K562 (cell line): ENCODE data around the gene COL16A1. TPM values are rescaled to one million over a fixed set of nuclear protein-coding genes. Genes with fewer than 3 reads are reported as not detected.

Experiments
- ATAC-seq: fragments of 200-7000 bp; cut with Tn5 transposase; 3 replicates; pipeline ENCODE4 v1.9.1; 2020; ENCODE audit warnings: moderate library complexity
- BruUV-seq: library from RNA; stranded (reverse); fragments of 400-500 nt; replicated peaks from 2 replicates; lab custom pipeline; 2021; lab: Mats Ljungman, UMichigan
- CTCF ChIA-PET: fragments of 300-600 bp; formaldehyde crosslinking; extraction: SDS; loops from one replicate; lab custom pipeline; 2021; ENCODE audit warnings: low intra/inter-chr PET ratio; lab: Yijun Ruan, JAX
- POLR2A ChIA-PET: fragments of 300-600, 350-650 bp; sonication (Branson Sonifier 250); formaldehyde crosslinking; extraction: SDS; loops from one replicate; lab custom pipeline; 2021; ENCODE audit warnings: antibody characterized with exemption, inconsistent platforms; lab: Yijun Ruan, JAX
- DNase-seq, 4 experiments: peaks; one replicate each; pipeline versions ENCODE4 v3.0.0 to v3.0.0-alpha.2; 2011 to 2018; ENCODE audit warnings: low spot score in 3 of 4, mixed read lengths in 3 of 4; ENCODE audit errors: extremely low read depth in 1 of 4
- FAIRE-seq: peaks from 2 replicates; lab custom pipeline; 2011; peaks lifted over from hg19 to GRCh38; lab: Jason Lieb, UNC
- H2AFZ ChIP-seq: 2 replicates; pipeline ENCODE4 v1.6.0; 2011; ENCODE audit warnings: low read depth, low read length, control low read depth, inconsistent platforms
- H3K27ac ChIP-seq: fragments of 200-600 bp; 3 replicates; pipeline ENCODE4 v1.8.0; 2011; ENCODE audit warnings: low read depth, mild to moderate bottlenecking, control low read depth, inconsistent platforms, low read length, moderate library complexity, mixed read lengths; ENCODE audit errors: extremely low read depth
- H3K27me3 ChIP-seq, 2 experiments: fragments of 300-600 bp in 1 of 2; 2 replicates in 1 of 2; 3 replicates in 1 of 2; pipeline versions ENCODE4 v1.6.0 to v1.8.0; 2011; ENCODE audit warnings: inconsistent platforms in 2 of 2, low read length in 2 of 2, mild to moderate bottlenecking in 1 of 2, mixed read lengths in 1 of 2, moderate library complexity in 1 of 2; ENCODE audit not compliant: control insufficient read depth in 2 of 2, insufficient read depth in 2 of 2
- H3K36me3 ChIP-seq: fragments of 300-600 bp; 3 replicates; pipeline ENCODE4 v1.8.0; 2011; ENCODE audit warnings: mild to moderate bottlenecking, low read length, inconsistent platforms; ENCODE audit not compliant: control insufficient read depth, insufficient read depth
- H3K4me1 ChIP-seq, 2 experiments: fragments of 200-600 bp in 1 of 2; replicated peaks in 1 of 2; 2 replicates in 1 of 2; 3 replicates in 1 of 2; pipeline versions ENCODE4 v1.5.1 to v1.8.0; 2011; ENCODE audit warnings: inconsistent platforms in 2 of 2, low read length in 2 of 2, mild to moderate bottlenecking in 1 of 2, mixed read lengths in 1 of 2, moderate library complexity in 1 of 2; ENCODE audit not compliant: control insufficient read depth in 2 of 2, insufficient read depth in 2 of 2
- H3K4me2 ChIP-seq: 2 replicates; pipeline ENCODE4 v1.6.1; 2011; ENCODE audit warnings: low read length, control low read depth, inconsistent platforms, mixed read lengths; ENCODE audit not compliant: insufficient read depth
- H3K4me3 ChIP-seq: fragments of 200-600 bp; sonication (generic), shearing (Covaris generic); 2 replicates; pipeline ENCODE4 v1.5.1; 2016; ENCODE audit warnings: control low read depth, inconsistent platforms
- H3K79me2 ChIP-seq: fragments of 200-600 bp; 3 replicates; pipeline ENCODE4 v1.8.0; 2011; ENCODE audit warnings: low read length, inconsistent platforms; ENCODE audit not compliant: control insufficient read depth, insufficient read depth
- H3K9ac ChIP-seq, 2 experiments: 2 replicates each; pipeline versions ENCODE4 v1.6.0 to v1.6.1; 2011; ENCODE audit warnings: low read depth in 2 of 2, low read length in 2 of 2, control low read depth in 1 of 2, inconsistent platforms in 1 of 2, mild to moderate bottlenecking in 1 of 2, mixed read lengths in 1 of 2; ENCODE audit not compliant: insufficient read depth in 1 of 2
- H3K9me1 ChIP-seq: one replicate; pipeline ENCODE4 v1.6.0; 2011; ENCODE audit warnings: inconsistent platforms, mild to moderate bottlenecking, low read length, moderate library complexity; ENCODE audit not compliant: control insufficient read depth, insufficient read depth
- H3K9me3 ChIP-seq: replicated peaks from 2 replicates; pipeline ENCODE4 v1.5.1; 2011; ENCODE audit warnings: low read depth, low read length, inconsistent platforms; ENCODE audit not compliant: control insufficient read depth, insufficient read depth
- H4K20me1 ChIP-seq: replicated peaks from 2 replicates; pipeline ENCODE4 v1.6.1; 2011; ENCODE audit warnings: low read length, inconsistent platforms, mixed read lengths; ENCODE audit not compliant: control insufficient read depth, insufficient read depth
- CHCHD3 ChIP-seq: fragments of 250-450 bp; sonication (Bioruptor Pico); IDR thresholded peaks from 2 replicates; pipeline ENCODE4 v2.1.2; 2022; ENCODE audit warnings: mild to moderate bottlenecking
- HNRNPH1 ChIP-seq: fragments of 200-400 bp; formaldehyde crosslinking; optimal IDR thresholded peaks from 2 replicates; pipeline ENCODE3; 2017; ENCODE audit warnings: low read depth, mild to moderate bottlenecking, low read length, moderate library complexity
- KDM4B ChIP-seq, 2 experiments: fragments of 450-650 bp in 1 of 2; sonication (generic) in 1 of 2; IDR thresholded peaks; 2 replicates each; pipeline ENCODE4 v1.6.1; 2016 to 2017; ENCODE audit warnings: borderline replicate concordance in 2 of 2, antibody characterized with exemption in 1 of 2, low read depth in 1 of 2, mild to moderate bottlenecking in 1 of 2
- MCM2 ChIP-seq: fragments of 450-650 bp; IDR thresholded peaks from 2 replicates; pipeline ENCODE4 v1.6.1; 2017; ENCODE audit warnings: low read depth, mild to moderate bottlenecking
- PCBP2 ChIP-seq: fragments of 200-400 bp; formaldehyde crosslinking; IDR thresholded peaks from 2 replicates; pipeline ENCODE4 v1.6.1; 2018; ENCODE audit warnings: low read length, low read depth, mild to moderate bottlenecking, moderate library complexity; ENCODE audit not compliant: poor library complexity, severe bottlenecking
- POLR3A ChIP-seq: IDR thresholded peaks from 2 replicates; pipeline ENCODE4 v1.6.1; 2011; ENCODE audit warnings: borderline replicate concordance, mild to moderate bottlenecking, moderate library complexity; ENCODE audit not compliant: insufficient read length, insufficient read depth; ENCODE audit errors: extremely low read depth
- SNRNP70 ChIP-seq: fragments of 200-400 bp; formaldehyde crosslinking; optimal IDR thresholded peaks from 2 replicates; pipeline ENCODE3; 2017; ENCODE audit warnings: low read depth, low read length
- ZNF217 ChIP-seq: sonication (generic); formaldehyde crosslinking; IDR thresholded peaks from 2 replicates; pipeline ENCODE4 v1.8.0; 2022; ENCODE audit warnings: mild to moderate bottlenecking, missing genetic modification reagents
- ZNF263 ChIP-seq: sonication (generic); formaldehyde crosslinking; IDR thresholded peaks from 2 replicates; pipeline ENCODE4 v1.8.0; 2022; ENCODE audit warnings: mild to moderate bottlenecking, missing genetic modification reagents, borderline replicate concordance
- ZNF274 ChIP-seq: IDR thresholded peaks from 2 replicates; pipeline ENCODE4 v1.6.1; 2011; ENCODE audit warnings: low read depth, mild to moderate bottlenecking, low read length, moderate library complexity, borderline replicate concordance
- WGBS: fragments of 100-300 bp; shearing (Covaris generic); methylation state at CpG from one replicate; pipeline ENCODE4 v1.1.6; 2016; ENCODE audit warnings: low coverage, mixed read lengths; ENCODE audit not compliant: insufficient coverage; ENCODE audit errors: missing lambda C conversion rate; 5-methylcytosine and 5-hydroxymethylcytosine counted together
- in situ Hi-C: fragments of 300-500 bp; cut with MboI; formaldehyde crosslinking; loops from 4 replicates; pipeline ENCODE4 v1.15.0; 2018; ENCODE audit warnings: inconsistent platforms, mixed read lengths
- intact Hi-C: fragments of 100-400 bp; cut with micrococcal nuclease; formaldehyde crosslinking; loops from 2 replicates; pipeline ENCODE4 v1.14.2; 2022
- polyA plus RNA-seq, 8 experiments: library from polyadenylated mRNA; depleted of rRNA in 4 of 8; stranded (reverse) in 5 of 8; unstranded in 3 of 8; fragments of >200 nt; fragmentation: Nextera tagmentation in 2 of 8; fragmentation: Illumina TruSeq in 1 of 8; extraction: Ambion mirVana in 2 of 8; extraction: Trizol in 1 of 8; gene quantifications; 2 replicates each; pipeline versions ENCODE4 v1.2.1 to v1.2.3, GENCODE V29; 2011 to 2014; ENCODE audit warnings: inconsistent platforms in 1 of 8, missing spikeins in 1 of 8
- total RNA-seq, 7 experiments: library from RNA; depleted of rRNA in 6 of 7; stranded (reverse); fragments of >200 nt in 6 of 7; fragmentation: Illumina TruSeq in 2 of 7; extraction: Trizol in 2 of 7; gene quantifications; 2 replicates each; pipeline versions ENCODE4 v1.2.1 to v1.2.3, GENCODE V29; 2011 to 2021; ENCODE audit warnings: low replicate concordance in 1 of 7
- TF ChIP-seq, protein P1 (sequence below): fragments of 450-650 bp; formaldehyde crosslinking; IDR thresholded peaks from 2 replicates; pipeline ENCODE4 v1.4.0; 2022; ENCODE audit warnings: missing genetic modification characterization
- TF ChIP-seq, protein P2 (sequence below): fragments of 450-650 bp; IDR thresholded peaks from 2 replicates; pipeline ENCODE4 v1.7.0; 2016; ENCODE audit warnings: borderline replicate concordance
- TF ChIP-seq, protein P3 (sequence below): fragments of 450-650 bp; formaldehyde crosslinking; IDR thresholded peaks from 2 replicates; pipeline ENCODE4 v1.4.0; 2020; ENCODE audit warnings: mild to moderate bottlenecking, moderate library complexity
- TF ChIP-seq, protein P4 (sequence below): sonication (generic); formaldehyde crosslinking; IDR thresholded peaks from 2 replicates; pipeline ENCODE4 v1.8.0; 2022; ENCODE audit warnings: mild to moderate bottlenecking, missing genetic modification reagents

Gene COL16A1
- total and polyA plus RNA-seq, 9 of the 15 experiments (the other 6 are each of a cell fraction or from before 2014, with no cell fraction given) = 0.11 to 0.60 (median 0.11) TPM; not detected in 6

GRCh38 chr1:31752952-31753475 is 49.2 kb upstream of the COL16A1 start:
- no peak for ATAC-seq
- TF ChIP-seq ZNF263 (CRISPR knock-in tag) (no peak), SNRNP70 (no peak), HNRNPH1 (no peak), ZNF217 (CRISPR knock-in tag) (no peak), PCBP2 (no peak), KDM4B (IDR thresholded peaks at IDR 0.05; ENCODE audit: borderline replicate concordance in 2 of 2, low read depth in 1 of 2) (no peak), POLR3A (no peak), MCM2 (no peak), CHCHD3 (CRISPR knock-in tag) (no peak), ZNF274 (no peak)
- TF ChIP-seq, protein P1, sequence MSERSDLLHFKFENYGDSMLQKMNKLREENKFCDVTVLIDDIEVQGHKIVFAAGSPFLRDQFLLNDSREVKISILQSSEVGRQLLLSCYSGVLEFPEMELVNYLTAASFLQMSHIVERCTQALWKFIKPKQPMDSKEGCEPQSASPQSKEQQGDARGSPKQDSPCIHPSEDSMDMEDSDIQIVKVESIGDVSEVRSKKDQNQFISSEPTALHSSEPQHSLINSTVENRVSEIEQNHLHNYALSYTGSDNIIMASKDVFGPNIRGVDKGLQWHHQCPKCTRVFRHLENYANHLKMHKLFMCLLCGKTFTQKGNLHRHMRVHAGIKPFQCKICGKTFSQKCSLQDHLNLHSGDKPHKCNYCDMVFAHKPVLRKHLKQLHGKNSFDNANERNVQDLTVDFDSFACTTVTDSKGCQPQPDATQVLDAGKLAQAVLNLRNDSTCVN (CRISPR knock-in tag) = no peak
- TF ChIP-seq, protein P2, sequence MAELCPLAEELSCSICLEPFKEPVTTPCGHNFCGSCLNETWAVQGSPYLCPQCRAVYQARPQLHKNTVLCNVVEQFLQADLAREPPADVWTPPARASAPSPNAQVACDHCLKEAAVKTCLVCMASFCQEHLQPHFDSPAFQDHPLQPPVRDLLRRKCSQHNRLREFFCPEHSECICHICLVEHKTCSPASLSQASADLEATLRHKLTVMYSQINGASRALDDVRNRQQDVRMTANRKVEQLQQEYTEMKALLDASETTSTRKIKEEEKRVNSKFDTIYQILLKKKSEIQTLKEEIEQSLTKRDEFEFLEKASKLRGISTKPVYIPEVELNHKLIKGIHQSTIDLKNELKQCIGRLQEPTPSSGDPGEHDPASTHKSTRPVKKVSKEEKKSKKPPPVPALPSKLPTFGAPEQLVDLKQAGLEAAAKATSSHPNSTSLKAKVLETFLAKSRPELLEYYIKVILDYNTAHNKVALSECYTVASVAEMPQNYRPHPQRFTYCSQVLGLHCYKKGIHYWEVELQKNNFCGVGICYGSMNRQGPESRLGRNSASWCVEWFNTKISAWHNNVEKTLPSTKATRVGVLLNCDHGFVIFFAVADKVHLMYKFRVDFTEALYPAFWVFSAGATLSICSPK = no peak
- TF ChIP-seq, protein P3, sequence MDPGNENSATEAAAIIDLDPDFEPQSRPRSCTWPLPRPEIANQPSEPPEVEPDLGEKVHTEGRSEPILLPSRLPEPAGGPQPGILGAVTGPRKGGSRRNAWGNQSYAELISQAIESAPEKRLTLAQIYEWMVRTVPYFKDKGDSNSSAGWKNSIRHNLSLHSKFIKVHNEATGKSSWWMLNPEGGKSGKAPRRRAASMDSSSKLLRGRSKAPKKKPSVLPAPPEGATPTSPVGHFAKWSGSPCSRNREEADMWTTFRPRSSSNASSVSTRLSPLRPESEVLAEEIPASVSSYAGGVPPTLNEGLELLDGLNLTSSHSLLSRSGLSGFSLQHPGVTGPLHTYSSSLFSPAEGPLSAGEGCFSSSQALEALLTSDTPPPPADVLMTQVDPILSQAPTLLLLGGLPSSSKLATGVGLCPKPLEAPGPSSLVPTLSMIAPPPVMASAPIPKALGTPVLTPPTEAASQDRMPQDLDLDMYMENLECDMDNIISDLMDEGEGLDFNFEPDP = no peak
- TF ChIP-seq, protein P4, sequence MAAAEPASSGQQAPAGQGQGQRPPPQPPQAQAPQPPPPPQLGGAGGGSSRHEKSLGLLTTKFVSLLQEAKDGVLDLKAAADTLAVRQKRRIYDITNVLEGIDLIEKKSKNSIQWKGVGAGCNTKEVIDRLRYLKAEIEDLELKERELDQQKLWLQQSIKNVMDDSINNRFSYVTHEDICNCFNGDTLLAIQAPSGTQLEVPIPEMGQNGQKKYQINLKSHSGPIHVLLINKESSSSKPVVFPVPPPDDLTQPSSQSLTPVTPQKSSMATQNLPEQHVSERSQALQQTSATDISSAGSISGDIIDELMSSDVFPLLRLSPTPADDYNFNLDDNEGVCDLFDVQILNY (CRISPR knock-in tag) = no peak
- TF ChIP-seq, all 486 proteins: peak for 0
- no peaks in the 10 kb centered on the region for H3K9me1 ChIP-seq
- no peaks in the 10 kb centered on the region for H3K79me2 ChIP-seq
- no peak overlapping the region for H3K27ac ChIP-seq
- H3K36me3 ChIP-seq = no peaks in the 10 kb centered on the region
- DNase-seq = no peak
- 13% methylated on average over 12 of the region's 12 CpGs for WGBS
- H4K20me1 ChIP-seq = peaks cover 43% of the 10 kb centered on the region
- BruUV-seq = no TSS peak
- CTCF ChIA-PET = no interaction called here
- H3K9ac ChIP-seq = peak overlapping the region in 1 of 2 experiments; percentile 26; a peak in 1 of 4 replicates
- H3K27me3 ChIP-seq = peaks cover 27 to 74% of the 10 kb centered on the region in 2 experiments; a peak in 4 of 5 replicates
- H3K9me3 ChIP-seq = no peaks in the 10 kb centered on the region
- no peak overlapping the region for H3K4me2 ChIP-seq
- POLR2A ChIA-PET = interaction anchor here (0.6 to 0.8 kb wide), 2 partner anchors 48 to 73 kb away, joined by 3 to 5 read pairs; no protein-coding TSS in a partner anchor
- no peak overlapping the region for H3K4me3 ChIP-seq
- in situ Hi-C loops = no loop called here
- no peak overlapping the region for H2AFZ ChIP-seq
- peaks cover 0 to 25% of the 10 kb centered on the region in 2 experiments; a peak in 2 of 5 replicates for H3K4me1 ChIP-seq
- no peak for FAIRE-seq
- intact Hi-C loops = no loop called here
